LNCaP clone FGC (cell line): ENCODE measurements around the gene DAPK1.
"Not testable (repeated sequence)": the region's sequence is repeated elsewhere in the genome, so short reads cannot be mapped to it uniquely, and the experiment has no call there.

ENCODE experiments used
- DNase-seq: peaks from one replicate; pipeline ENCODE4 v3.0.0-alpha.2; 2011; ENCODE audit warnings: low read depth
- H3K4me3 ChIP-seq: 2 replicates; pipeline ENCODE4 v1.5.1; 2011; ENCODE audit warnings: mild to moderate bottlenecking, low read depth, low read length, control low read depth
- CTCF ChIP-seq: IDR thresholded peaks from 2 replicates; pipeline ENCODE4 v1.5.1; 2012; ENCODE audit warnings: mild to moderate bottlenecking; ENCODE audit not compliant: control insufficient read depth, insufficient read depth; ENCODE audit errors: extremely low read depth

The DAPK1 gene

GRCh38 chr9:87742813-87743428, 245.3 kb downstream of the DAPK1 start:
- no peak for TF ChIP-seq CTCF
- no peak overlapping the region for H3K4me3 ChIP-seq
- DNase-seq: no peak

- H3K4me3 ChIP-seq, DNase-seq: not testable (repeated sequence)
Measured at GRCh38 chr9:87744247-87744646, 246.6 kb downstream of the DAPK1 start.

DNA sequence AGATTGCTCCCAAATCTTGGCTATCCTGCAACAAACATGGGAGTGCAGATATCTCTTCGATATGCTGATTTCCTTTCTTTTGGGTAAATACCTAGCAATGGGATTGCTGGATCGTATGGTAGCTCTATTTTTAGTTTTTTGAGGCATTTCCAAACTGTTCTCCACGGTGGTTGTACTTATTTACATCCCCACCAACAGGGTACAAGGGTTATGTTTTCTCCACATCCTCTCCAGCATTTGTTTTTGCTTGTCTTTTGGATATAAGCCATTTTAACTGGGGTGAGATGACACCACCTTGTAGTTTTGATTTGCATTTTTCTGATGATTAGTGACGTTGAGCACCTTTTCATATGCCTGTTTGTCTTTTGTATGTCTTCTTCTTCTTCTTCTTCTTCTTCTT, 248.5 kb downstream of the DAPK1 start:
- no peak for TF ChIP-seq CTCF
- no peak overlapping the region for H3K4me3 ChIP-seq
- no peak for DNase-seq

- DNase-seq: no peak
- TF ChIP-seq CTCF: no peak
- H3K4me3 ChIP-seq: no peak overlapping the region
Measured at GRCh38 chr9:87748881-87749280, 251.2 kb downstream of the DAPK1 start.

DNA sequence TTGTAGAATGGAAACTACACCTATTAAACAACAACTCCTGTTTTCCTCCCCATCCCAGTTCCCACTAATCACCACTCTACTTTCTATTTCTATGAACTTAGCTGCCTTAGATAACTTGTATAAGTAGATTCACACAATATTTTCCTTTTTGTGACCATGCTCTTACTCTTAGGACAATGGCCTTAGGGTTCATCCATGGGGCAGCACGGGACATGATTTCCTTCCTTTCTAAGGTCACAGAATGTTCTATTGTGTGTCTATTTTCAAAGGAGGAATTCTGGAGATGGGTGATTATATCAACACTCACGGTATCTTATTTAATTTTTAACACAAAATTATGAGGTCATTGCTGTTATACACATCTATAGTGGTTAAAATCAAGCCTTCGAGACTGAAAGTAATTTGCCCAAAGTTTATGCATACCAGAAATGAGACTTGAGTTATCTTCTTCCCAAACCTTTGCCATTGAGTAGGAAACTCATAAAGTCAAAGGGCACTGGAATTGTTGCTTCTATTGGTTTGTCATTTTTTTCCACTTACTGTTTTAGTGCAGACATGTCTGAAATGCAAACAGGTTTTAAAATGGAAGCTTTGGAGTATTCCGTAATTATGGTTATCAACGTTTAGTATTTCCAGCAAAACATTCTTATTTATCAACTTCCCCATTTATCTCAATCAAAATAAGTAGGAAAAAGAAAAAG, 251.8 kb downstream of the DAPK1 start:
- TF ChIP-seq CTCF: no peak
- DNase-seq: no peak
- no peak overlapping the region for H3K4me3 ChIP-seq

DNA sequence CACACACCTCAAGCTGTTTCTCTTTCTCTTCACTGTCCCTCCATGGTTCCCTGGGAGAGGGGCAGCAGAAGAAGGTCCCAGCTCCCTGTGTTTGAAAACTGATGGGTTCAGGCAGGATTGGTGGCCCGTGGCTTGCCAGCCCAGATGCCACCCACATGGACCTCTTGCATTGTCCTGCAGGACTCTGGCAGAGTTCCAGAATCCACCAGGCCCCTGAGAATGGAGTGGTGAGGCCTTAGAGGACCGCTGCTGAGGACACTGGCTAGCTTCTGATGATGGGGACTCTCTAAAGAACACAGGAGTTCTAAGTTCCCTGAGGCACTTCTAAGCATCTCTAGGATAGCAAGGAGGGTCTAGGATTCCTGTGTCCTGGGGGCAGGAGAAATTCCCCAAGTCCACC, 253.1 kb downstream of the DAPK1 start:
- no peak for DNase-seq
- H3K4me3 ChIP-seq: no peak overlapping the region
- no peak for TF ChIP-seq CTCF

DNA sequence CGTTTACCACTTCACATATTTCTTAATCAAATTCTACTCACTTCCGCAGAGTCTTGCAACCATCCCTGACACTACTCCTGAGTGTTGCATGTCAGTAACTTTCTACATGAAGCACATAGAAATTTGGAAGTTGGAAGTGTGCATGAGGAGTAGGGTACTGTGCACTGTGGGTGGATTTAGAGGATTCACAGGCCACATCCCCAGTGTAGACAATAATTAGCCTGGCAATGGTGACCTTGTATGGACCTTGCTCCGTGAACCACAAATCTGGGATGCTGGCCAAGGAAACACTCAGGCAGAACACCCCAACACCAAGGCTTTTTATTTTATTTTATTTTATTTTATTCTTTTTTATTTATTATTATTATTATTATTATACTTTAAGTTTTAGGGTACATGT, 253.8 kb downstream of the DAPK1 start:
- no peak for TF ChIP-seq CTCF
- no peak for DNase-seq
- no peak overlapping the region for H3K4me3 ChIP-seq
